PFSK-1 (cell line): ENCODE measurements around the gene EEPD1.

Source experiments
- FOXP2 ChIP-seq: optimal IDR thresholded peaks from 2 replicates; pipeline ENCODE3; 2011; ENCODE audit warnings: borderline replicate concordance, control low read depth, inconsistent platforms; ENCODE audit not compliant: insufficient read depth; ENCODE audit errors: extremely low read length, extremely low read depth
- POLR2AphosphoS5 ChIP-seq: IDR thresholded peaks from 2 replicates; pipeline ENCODE4 v1.6.1; 2012; ENCODE audit warnings: low read depth, mild to moderate bottlenecking, control low read depth, low read length, moderate library complexity
- REST ChIP-seq, 2 experiments: IDR thresholded peaks; 2 replicates each; pipeline versions ENCODE4 v1.6.1 to v1.8.0; 2011 to 2012; ENCODE audit warnings: low read depth in 2 of 2, low read length in 2 of 2, control low read depth in 1 of 2, inconsistent platforms in 1 of 2, mild to moderate bottlenecking in 1 of 2, moderate library complexity in 1 of 2; ENCODE audit not compliant: insufficient read depth in 1 of 2
- SIN3A ChIP-seq: IDR thresholded peaks from 2 replicates; pipeline ENCODE4 v1.6.1; 2012; ENCODE audit warnings: mild to moderate bottlenecking, low read length, moderate library complexity, borderline replicate concordance; ENCODE audit not compliant: insufficient read depth
- TAF1 ChIP-seq: IDR thresholded peaks from 2 replicates; pipeline ENCODE4 v1.6.1; 2012; ENCODE audit warnings: low read length, control low read depth, borderline replicate concordance; ENCODE audit not compliant: insufficient read depth

EEPD1 gene

DNA sequence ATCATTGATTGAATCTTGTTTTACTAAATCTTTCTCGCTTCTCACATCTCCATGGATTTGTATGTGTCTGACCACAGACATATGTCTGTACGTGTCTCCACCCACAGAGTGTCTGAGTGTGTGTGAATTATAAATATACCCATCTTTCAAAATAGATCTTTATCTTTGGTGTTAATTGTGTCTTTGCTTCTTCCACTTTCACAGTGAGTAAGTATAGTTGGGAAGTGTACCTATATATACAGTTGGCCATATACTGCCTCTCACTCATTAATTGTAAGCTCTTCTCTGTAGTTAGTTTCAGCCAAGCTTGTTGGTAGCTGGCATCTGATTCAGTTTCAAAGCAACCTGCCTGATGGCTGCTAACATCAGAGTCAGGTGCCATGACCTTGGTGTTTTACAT, 18.4 kb downstream of the EEPD1 start:
- TF ChIP-seq TAF1 (no peak), REST (IDR thresholded peaks at IDR 0.05; ENCODE audit: insufficient read depth in 1 of 2, low read depth in 2 of 2, low read length in 2 of 2) (no peak), POLR2AphosphoS5 (no peak), FOXP2 (no peak), SIN3A (no peak)

DNA sequence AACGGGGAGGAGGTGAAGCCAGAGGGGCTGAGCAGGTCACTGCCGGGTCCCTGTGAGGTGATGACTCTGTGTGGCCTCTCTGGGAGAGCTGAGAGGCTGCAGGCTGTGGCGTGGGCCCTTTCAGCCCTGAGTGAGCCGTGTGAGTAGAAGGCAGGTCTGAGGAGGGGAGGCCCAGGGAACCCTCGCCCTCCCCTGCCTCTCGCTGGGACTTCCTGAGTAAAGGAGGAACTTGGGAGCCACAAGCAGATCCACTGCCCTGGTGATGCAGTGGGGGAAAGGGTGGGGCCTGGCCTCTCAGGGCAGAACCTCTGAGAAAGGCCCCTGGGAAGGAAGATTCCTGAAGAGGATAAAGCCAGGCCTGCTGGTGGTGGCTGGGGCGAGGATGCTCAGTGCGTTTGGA, 22.8 kb downstream of the EEPD1 start:
- no peak for TF ChIP-seq SIN3A
- no peak for TF ChIP-seq FOXP2
- no peak for TF ChIP-seq REST (IDR thresholded peaks at IDR 0.05; ENCODE audit: insufficient read depth in 1 of 2, low read depth in 2 of 2, low read length in 2 of 2)
- no peak for TF ChIP-seq TAF1
- TF ChIP-seq POLR2AphosphoS5 = no peak

DNA sequence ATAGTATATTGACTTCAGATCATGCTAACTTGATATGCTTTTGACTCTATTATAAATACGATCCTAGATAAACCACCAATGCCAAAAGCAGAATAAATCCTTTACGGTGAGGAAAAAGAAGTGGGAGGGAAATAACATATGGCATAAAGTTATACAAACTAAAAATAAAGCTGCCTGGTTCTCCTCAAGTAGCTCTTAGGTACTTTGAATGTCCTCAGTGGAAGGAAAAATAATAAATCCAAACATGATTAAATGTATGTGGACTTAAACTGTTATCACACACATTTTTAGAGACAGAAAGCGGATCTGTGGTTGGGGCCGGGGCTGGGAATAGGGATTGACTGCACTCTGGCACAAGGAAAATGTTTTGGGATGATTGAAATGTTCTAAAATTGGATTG, 23.6 kb downstream of the EEPD1 start:
- TF ChIP-seq FOXP2 (no peak), TAF1 (no peak), POLR2AphosphoS5 (no peak), REST (IDR thresholded peaks at IDR 0.05; ENCODE audit: insufficient read depth in 1 of 2, low read depth in 2 of 2, low read length in 2 of 2) (no peak), SIN3A (no peak)

DNA sequence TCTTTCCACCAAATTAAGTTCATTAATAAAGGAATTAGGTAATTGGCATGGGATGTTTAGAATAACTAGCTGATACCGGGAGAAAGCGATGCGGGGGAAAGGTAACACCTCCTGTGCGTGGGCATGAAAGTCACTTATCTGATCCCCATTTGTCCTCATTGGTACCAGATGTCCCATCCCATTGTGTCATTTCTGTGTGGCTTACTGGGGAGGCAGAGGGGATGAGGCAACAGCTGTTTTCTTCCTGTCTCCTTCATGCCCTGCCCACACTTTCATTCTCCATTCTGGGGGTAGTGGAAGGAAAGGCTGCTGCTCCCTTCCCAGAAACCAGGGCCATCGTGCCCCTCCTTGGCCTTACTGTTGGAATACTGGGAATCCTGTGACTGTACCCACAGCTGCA, 27.1 kb downstream of the EEPD1 start:
- no peak for TF ChIP-seq TAF1
- TF ChIP-seq SIN3A = no peak
- no peak for TF ChIP-seq FOXP2
- no peak for TF ChIP-seq REST (IDR thresholded peaks at IDR 0.05; ENCODE audit: insufficient read depth in 1 of 2, low read depth in 2 of 2, low read length in 2 of 2)
- TF ChIP-seq POLR2AphosphoS5 = no peak

DNA sequence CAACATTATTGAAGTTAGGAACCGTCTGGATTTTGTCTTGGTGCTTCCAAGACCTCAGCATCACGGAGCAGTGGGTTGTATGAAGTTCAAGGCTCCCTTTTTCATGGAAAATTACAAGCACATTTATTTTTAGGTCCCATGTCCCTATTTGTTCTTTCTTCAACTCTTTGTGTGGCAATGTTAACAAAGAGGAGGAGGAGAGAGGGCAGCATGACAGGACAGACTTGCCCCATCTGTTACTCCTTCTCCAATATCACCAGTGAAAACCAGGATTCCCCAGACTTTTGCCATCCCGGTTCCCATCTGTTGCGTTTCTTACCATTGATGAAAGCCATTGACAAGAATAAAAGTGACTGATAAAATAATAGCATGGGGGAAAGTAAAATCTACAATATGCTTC, 28.6 kb downstream of the EEPD1 start:
- no peak for TF ChIP-seq POLR2AphosphoS5
- TF ChIP-seq SIN3A = no peak
- TF ChIP-seq FOXP2 = no peak
- no peak for TF ChIP-seq TAF1
- no peak for TF ChIP-seq REST (IDR thresholded peaks at IDR 0.05; ENCODE audit: insufficient read depth in 1 of 2, low read depth in 2 of 2, low read length in 2 of 2)
